Activated T-helper 1 cell treated with anti-CD3 and anti-CD28 coated beads, Interleukin-12 subunit alpha, Interleukin-12 subunit beta, Interleukin-2, Interleukin-4 antibody, amounts not matched to agents 30 ng/mL and 10 ng/mL and 1 ng/mL, durations not matched to agents 14 hours and 24 hours and 36 hours (primary cell): ENCODE measurements around the gene AKR1C2. TPM values are rescaled to one million over a fixed set of nuclear protein-coding genes. Genes with fewer than 3 reads are reported as not detected.
"Not testable (repeated sequence)": the region's sequence is repeated elsewhere in the genome, so short reads cannot be mapped to it uniquely, and the experiment has no call there.

Experiments
- DNase-seq: peaks from one replicate; pipeline ENCODE4 v3.0.0; 2021; ENCODE audit warnings: low spot score
- H3K27ac Mint-ChIP-seq: one replicate; pipeline ENCODE4 v1.8.0; 2021; ENCODE audit warnings: mild to moderate bottlenecking, mixed read lengths
- H3K27me3 Mint-ChIP-seq: one replicate; pipeline ENCODE4 v1.8.0; 2022; ENCODE audit warnings: mild to moderate bottlenecking, moderate library complexity, mixed read lengths; ENCODE audit not compliant: insufficient read depth
- H3K36me3 Mint-ChIP-seq: one replicate; pipeline ENCODE4 v1.8.0; 2021; ENCODE audit warnings: low read depth, mixed read lengths
- H3K4me1 Mint-ChIP-seq: one replicate; pipeline ENCODE4 v1.8.0; 2021; ENCODE audit warnings: low read depth, mixed read lengths
- H3K4me3 Mint-ChIP-seq: one replicate; pipeline ENCODE4 v1.8.0; 2021; ENCODE audit warnings: mild to moderate bottlenecking, moderate library complexity, mixed read lengths
- H3K9me3 Mint-ChIP-seq: one replicate; pipeline ENCODE4 v1.8.0; 2021; ENCODE audit warnings: mixed read lengths
- intact Hi-C: fragments of 100-400 bp; cut with micrococcal nuclease; formaldehyde crosslinking; loops from one replicate; pipeline ENCODE4 v1.15.1; 2024
- total RNA-seq: library from RNA; stranded (reverse); gene quantifications from 2 replicates; pipeline ENCODE4 v1.2.3, GENCODE V29; 2022

AKR1C2 gene
- total RNA-seq, 1 donor from 2014 or later = not detected

DNA sequence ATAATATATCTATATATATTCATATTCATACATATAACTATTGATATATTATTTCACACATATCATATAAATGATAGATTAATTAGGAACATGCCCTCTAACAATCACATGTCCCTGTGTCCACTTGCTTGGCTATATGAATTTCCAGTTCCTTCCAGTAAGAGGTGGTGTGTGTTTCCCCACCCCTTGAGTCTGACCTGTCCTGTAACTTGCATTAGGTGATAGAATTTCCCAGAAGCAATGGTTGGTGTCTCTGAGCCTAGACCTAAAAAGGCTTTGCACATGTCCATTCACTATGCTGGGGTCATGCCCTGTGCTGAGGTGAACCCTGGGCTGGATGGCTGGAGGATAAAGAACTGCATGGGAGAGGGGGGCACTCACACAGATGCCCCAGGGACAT, 9.4 kb downstream of the AKR1C2 start:
- not testable (repeated sequence) for H3K9me3 Mint-ChIP-seq, DNase-seq, H3K4me3 Mint-ChIP-seq

GRCh38 chr10:4992564-4992963, 11.1 kb downstream of the AKR1C2 start:
- H3K36me3 Mint-ChIP-seq, H3K4me1 Mint-ChIP-seq, H3K27ac Mint-ChIP-seq, H3K9me3 Mint-ChIP-seq, intact Hi-C loops, H3K4me3 Mint-ChIP-seq, H3K27me3 Mint-ChIP-seq, DNase-seq: not testable (repeated sequence)

More for the DNA sequence above, 9.4 kb downstream of the AKR1C2 start:
- H3K4me1 Mint-ChIP-seq, H3K36me3 Mint-ChIP-seq, H3K27me3 Mint-ChIP-seq, H3K27ac Mint-ChIP-seq, intact Hi-C loops: not testable (repeated sequence)

- H3K4me1 Mint-ChIP-seq, intact Hi-C loops, H3K27me3 Mint-ChIP-seq, H3K9me3 Mint-ChIP-seq, H3K36me3 Mint-ChIP-seq, H3K27ac Mint-ChIP-seq, H3K4me3 Mint-ChIP-seq, DNase-seq: not testable (repeated sequence)
Measured at GRCh38 chr10:4991463-4991862, 12.2 kb downstream of the AKR1C2 start.

DNA sequence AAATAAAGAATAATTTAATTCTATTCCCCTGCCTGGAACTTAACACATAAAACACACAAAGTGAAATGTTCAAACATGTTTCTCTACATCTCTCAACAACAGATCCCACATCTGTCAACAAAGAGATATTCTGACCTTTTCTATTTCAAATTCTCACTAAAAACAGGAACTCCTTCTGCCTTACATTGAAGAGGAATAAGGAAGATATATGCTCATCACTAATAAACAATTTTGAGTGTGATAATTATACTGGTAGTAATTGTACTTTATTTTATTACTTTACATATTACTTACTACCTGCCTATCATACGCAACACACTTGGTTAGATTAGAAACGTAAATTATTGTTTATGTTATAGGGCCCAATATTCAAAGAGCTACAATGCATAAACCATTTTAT, 13.4 kb downstream of the AKR1C2 start:
- Mint-ChIP-seq H3K9me3 (no peaks in the 10 kb centered on the region), H3K27me3 (no peaks in the 10 kb centered on the region), H3K4me1 (no peaks in the 10 kb centered on the region), H3K36me3 (no peaks in the 10 kb centered on the region), H3K27ac (no peak overlapping the region), H3K4me3 (no peak overlapping the region)
- no peak for DNase-seq
- intact Hi-C loops = no loop called here

- intact Hi-C loops, H3K27me3 Mint-ChIP-seq, DNase-seq: not testable (repeated sequence)
Measured at GRCh38 chr10:4988000-4988641, 15.5 kb downstream of the AKR1C2 start.

GRCh38 chr10:4984971-4985594, 18.6 kb downstream of the AKR1C2 start:
- intact Hi-C loops = no loop called here
- no peak overlapping the region for H3K4me3 Mint-ChIP-seq
- no peaks in the 10 kb centered on the region for H3K4me1 Mint-ChIP-seq
- H3K36me3 Mint-ChIP-seq = no peaks in the 10 kb centered on the region
- DNase-seq = no peak
- no peaks in the 10 kb centered on the region for H3K9me3 Mint-ChIP-seq
- H3K27me3 Mint-ChIP-seq = no peaks in the 10 kb centered on the region
- no peak overlapping the region for H3K27ac Mint-ChIP-seq

More at GRCh38 chr10:4988000-4988641, 15.5 kb downstream of the AKR1C2 start:
- H3K4me1 Mint-ChIP-seq, H3K4me3 Mint-ChIP-seq, H3K36me3 Mint-ChIP-seq, H3K27ac Mint-ChIP-seq, H3K9me3 Mint-ChIP-seq: not testable (repeated sequence)

DNA sequence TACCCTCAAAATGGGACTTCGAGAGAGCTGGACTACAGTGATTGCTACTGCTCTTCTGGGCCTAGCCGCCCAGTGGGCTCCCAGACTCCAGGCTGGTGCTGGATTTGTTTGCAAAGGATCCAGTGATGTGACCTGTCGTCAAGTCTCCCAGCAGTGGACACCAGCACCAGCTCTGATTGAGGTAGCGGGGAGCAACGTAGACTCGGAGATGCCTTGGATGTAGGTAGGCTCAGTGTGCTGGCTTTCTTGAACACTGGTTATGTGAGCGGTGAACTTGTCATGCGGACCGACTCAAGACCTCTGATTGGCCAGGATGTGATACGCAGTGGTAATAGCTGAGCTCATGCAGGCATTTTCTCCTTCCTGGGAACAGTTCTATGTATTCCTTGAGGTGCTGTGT, 19.4 kb downstream of the AKR1C2 start:
- intact Hi-C loops = no loop called here
- Mint-ChIP-seq H3K27ac (no peak overlapping the region), H3K4me1 (no peaks in the 10 kb centered on the region), H3K9me3 (no peaks in the 10 kb centered on the region), H3K4me3 (no peak overlapping the region), H3K36me3 (no peaks in the 10 kb centered on the region), H3K27me3 (no peaks in the 10 kb centered on the region)
- no peak for DNase-seq

- Mint-ChIP-seq H3K27me3 (no peaks in the 10 kb centered on the region), H3K4me1 (no peaks in the 10 kb centered on the region), H3K4me3 (no peak overlapping the region), H3K27ac (no peak overlapping the region), H3K36me3 (no peaks in the 10 kb centered on the region), H3K9me3 (no peaks in the 10 kb centered on the region)
- DNase-seq = no peak
- intact Hi-C loops = no loop called here
Measured at GRCh38 chr10:4983615-4984216, 19.9 kb downstream of the AKR1C2 start.

- no peaks in the 10 kb centered on the region for H3K36me3 Mint-ChIP-seq
- no peak overlapping the region for H3K4me3 Mint-ChIP-seq
- no peak overlapping the region for H3K27ac Mint-ChIP-seq
- H3K4me1 Mint-ChIP-seq = no peaks in the 10 kb centered on the region
- intact Hi-C loops = loop anchor here (1.0 kb wide), 1 partner anchor 133 kb away; no protein-coding TSS in a partner anchor
- no peak for DNase-seq
- no peaks in the 10 kb centered on the region for H3K27me3 Mint-ChIP-seq
- H3K9me3 Mint-ChIP-seq = no peaks in the 10 kb centered on the region
Measured at GRCh38 chr10:4982764-4983226, 20.9 kb downstream of the AKR1C2 start.

- H3K4me1 Mint-ChIP-seq = no peaks in the 10 kb centered on the region
- intact Hi-C loops = loop anchor here (1.0 kb wide), 1 partner anchor 133 kb away; no protein-coding TSS in a partner anchor
Measured at GRCh38 chr10:4981722-4982471, 21.8 kb downstream of the AKR1C2 start.

GRCh38 chr10:4980793-4981192, 22.9 kb downstream of the AKR1C2 start:
- H3K27me3 Mint-ChIP-seq = no peaks in the 10 kb centered on the region
- H3K4me3 Mint-ChIP-seq = no peak overlapping the region
- no peak overlapping the region for H3K27ac Mint-ChIP-seq
- no peaks in the 10 kb centered on the region for H3K9me3 Mint-ChIP-seq
- intact Hi-C loops = no loop called here
- H3K4me1 Mint-ChIP-seq = no peaks in the 10 kb centered on the region
- H3K36me3 Mint-ChIP-seq = no peaks in the 10 kb centered on the region
- no peak for DNase-seq

More at GRCh38 chr10:4981722-4982471, 21.8 kb downstream of the AKR1C2 start:
- Mint-ChIP-seq H3K4me3 (no peak overlapping the region), H3K36me3 (no peaks in the 10 kb centered on the region), H3K27ac (no peak overlapping the region), H3K27me3 (no peaks in the 10 kb centered on the region), H3K9me3 (no peaks in the 10 kb centered on the region)
- DNase-seq = no peak

DNA sequence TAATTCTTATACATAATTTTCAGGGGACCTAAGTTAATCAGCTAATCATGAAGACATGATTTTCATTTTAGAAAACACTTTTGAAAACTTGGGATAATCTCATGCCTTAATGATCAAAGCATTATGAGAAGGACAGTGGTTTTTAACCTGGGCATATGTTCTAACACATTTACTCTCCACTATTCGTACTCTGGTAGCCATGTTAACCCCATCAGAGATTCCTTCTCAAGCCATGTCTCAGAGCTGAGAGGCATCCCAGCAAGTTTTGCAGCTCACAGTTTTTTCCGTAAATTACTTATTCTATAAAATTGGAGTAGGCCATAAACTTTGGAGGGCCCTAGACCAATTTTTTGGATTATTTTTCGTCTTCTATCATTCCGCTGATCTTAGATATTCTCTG, 24.8 kb downstream of the AKR1C2 start:
- Mint-ChIP-seq H3K4me1 (no peaks in the 10 kb centered on the region), H3K27me3 (no peaks in the 10 kb centered on the region), H3K36me3 (no peaks in the 10 kb centered on the region), H3K9me3 (no peaks in the 10 kb centered on the region), H3K4me3 (no peak overlapping the region), H3K27ac (no peak overlapping the region)
- intact Hi-C loops = no loop called here
- DNase-seq = no peak

DNA sequence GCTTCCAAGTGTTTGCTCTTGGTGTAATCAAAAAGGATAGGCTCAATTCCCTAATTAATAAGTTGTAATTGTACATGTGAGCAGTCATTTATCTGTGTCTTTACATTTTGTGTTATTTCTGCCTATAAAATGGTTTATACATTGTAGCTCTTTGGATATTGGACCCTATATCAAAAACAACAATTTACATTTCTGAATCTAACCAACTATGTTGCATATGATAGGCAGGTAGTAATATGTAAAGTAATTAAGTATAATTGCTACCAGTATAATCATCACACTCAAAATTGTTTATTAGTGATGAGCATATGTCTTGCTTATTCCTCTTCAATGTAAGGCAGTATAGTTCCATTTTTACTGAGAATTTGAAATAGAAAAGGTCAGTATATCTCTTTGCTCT, 26.6 kb downstream of the AKR1C2 start:
- H3K9me3 Mint-ChIP-seq = no peaks in the 10 kb centered on the region
- no peak overlapping the region for H3K27ac Mint-ChIP-seq
- no peaks in the 10 kb centered on the region for H3K4me1 Mint-ChIP-seq
- intact Hi-C loops = no loop called here
- DNase-seq = no peak
- H3K36me3 Mint-ChIP-seq = no peaks in the 10 kb centered on the region
- no peak overlapping the region for H3K4me3 Mint-ChIP-seq
- no peaks in the 10 kb centered on the region for H3K27me3 Mint-ChIP-seq
